HG03558 (cell line): ENCODE data around the gene PTPRD.

Source experiments
- ATAC-seq: cut with Tn5 transposase; IDR thresholded peaks from one replicate; pipeline ENCODE4 v1.9.1; 2021; ENCODE audit warnings: moderate number of reproducible peaks; ENCODE audit not compliant: unreplicated experiment; ENCODE audit errors: extremely low read depth

Gene PTPRD

GRCh38 chr9:8424786-8425410, 2187.9 kb downstream of the PTPRD start:
- ATAC-seq: no peak

DNA sequence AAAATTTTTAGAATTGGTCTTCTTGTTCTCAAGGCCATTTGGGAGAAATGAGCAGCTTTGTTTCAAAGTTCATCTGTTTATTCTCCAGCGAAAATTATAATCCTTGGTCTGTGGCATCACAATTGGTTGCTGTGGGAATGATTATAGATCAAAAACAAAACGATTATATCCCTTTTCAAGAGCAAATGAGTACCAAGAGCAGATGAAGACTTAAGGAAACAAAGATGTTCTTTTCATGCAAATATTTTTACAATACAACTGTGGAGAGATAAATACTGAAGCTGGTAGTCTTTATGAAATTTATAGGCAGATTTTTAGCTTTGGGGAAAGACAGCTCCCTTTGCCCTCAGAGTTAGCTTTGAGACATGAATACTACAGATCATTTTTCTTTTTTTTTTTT, 2192.4 kb downstream of the PTPRD start:
- ATAC-seq: no peak

GRCh38 chr9:8419596-8420275, 2193.1 kb downstream of the PTPRD start:
- ATAC-seq: no peak

DNA sequence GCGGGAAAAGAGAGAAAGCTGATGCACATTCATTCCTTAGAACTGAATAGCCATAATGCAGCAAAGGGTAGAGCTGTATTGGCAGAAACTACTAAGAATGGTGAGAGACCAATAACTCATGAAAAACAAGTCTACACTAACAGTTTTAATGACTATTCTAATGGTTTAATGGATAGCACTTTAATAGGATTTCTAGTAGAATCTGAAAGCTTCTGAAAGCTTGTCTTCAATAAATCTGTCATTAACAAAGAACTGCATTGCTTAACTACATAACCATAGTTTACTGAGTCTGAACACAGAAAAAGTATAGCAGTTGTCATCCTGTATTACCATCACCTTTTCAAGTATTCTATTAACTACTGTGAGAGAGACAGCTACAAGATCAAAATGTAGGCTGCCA, 2195.5 kb downstream of the PTPRD start:
- no peak for ATAC-seq

GRCh38 chr9:8412327-8412726, 2200.5 kb downstream of the PTPRD start:
- ATAC-seq: no peak

DNA sequence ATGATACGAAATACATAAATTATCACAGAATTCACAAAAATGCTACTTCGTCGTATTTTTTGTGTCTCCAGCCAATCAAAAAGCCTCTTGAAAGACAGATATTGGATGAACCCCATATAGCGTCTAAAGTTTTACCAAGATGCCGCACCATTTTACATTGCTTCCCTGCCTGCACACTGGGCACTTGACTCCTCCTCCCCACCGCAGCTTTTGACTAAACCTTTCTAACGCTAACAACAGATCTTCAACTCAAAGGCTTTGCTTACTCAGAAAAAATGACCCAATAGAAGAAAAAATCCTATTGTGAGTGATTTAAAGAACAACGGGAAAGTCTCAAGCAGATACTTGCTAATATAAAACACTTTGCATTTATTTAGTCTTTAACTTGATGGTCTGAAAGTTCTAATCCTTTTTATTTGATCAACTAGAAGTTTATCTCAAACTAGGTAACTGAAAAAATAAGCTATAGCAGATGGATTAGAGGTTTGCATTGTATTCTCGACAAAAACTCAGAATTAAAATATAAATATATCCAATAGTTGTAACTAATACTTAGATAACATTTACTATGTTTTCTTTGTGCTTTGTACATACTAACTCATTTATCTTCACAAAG, 2204.1 kb downstream of the PTPRD start:
- ATAC-seq: no peak

GRCh38 chr9:8401961-8402705, 2210.7 kb downstream of the PTPRD start:
- no peak for ATAC-seq

DNA sequence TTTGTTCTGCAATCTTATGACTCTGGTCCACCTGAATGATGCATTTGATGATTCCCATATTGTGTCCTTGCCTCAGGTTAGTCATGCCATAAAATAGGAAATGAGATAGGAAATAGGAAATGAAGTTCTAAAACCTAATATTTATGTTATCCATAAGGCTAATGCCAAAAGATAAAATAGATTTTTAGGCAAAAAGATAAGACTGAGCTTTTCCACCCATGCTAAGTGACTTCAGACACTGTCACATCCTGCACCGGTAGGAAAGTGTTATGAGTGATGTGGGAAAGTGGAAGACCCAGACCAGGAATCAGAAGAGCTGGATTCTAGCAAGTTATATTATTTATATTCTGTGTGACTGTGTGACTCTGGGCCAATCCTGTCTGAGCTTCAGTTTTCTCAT, 2212.4 kb downstream of the PTPRD start:
- ATAC-seq: no peak

DNA sequence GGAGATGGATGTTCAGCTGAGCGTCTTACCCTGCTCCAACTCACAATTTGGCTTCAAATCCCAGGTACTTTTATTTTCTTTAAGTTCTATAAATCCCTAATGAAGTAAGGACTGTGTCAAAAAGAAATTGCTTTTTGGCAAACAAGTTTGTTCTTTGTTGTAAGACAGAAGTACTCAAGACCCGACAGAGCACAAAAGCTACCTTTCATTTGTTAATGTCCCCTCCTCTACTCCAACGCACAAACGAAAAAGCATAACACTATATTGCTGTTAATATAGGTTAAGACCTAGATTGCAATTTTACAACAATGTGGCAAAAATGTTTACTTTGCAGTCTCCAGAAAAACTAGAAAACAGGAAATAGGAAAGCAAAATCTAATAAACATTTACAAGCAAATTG, 2217.8 kb downstream of the PTPRD start:
- no peak for ATAC-seq

DNA sequence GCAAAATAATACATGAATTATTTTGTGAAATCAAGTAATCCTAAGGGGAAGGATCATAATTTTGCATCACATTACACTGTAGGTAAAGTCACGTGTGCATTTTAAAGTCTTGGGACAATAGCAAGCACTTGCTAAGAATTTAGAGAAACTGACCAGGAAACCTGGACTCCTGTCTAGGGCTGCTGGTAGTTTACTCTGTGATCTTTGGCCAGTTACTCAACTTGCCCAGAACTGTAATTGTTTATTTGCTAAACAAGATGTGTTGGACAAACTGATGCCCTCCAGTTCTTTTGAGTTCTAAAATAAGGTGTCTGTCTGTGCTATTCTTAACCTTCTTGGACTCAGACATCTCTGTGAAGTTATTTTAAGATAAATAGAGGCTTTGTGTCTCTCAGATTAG, 2218.5 kb downstream of the PTPRD start:
- ATAC-seq: no peak

DNA sequence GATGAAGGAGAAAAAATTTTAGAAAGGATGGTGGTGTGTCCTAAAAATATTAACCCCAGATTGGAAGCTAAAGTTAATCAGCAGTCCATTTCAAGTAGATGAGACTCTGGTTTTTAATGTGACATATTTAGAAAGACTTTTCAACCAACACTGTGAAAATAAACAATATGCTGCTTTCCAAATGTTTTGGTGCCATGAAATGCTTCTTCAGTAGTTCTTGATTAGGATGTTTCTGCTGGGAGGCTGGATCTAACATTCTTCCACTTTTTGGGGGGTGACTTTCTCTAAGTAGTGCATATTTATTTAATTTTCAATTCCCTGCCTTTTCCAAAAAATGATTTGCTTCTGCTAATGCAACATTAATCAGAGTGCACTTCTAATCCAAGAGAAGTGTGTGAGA, 2219.9 kb downstream of the PTPRD start:
- no peak for ATAC-seq

DNA sequence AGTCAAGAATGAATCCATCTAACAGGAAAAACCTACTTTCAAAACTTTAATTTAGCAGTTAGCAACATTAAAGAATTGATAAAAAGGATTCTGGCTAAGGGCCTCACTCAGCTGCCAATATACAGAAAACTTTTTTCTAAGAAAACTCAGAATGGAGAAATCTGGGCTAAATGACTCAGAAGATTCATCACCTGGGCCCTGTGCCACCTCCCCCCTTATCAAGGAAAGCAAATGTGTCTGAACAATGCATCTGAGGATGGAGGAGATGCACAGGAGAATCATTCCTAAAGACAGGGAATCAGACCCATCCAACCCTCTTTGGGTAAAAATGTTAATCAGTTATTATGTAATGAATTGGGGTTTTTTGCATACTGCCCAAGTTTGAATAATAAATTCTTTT, 2221.2 kb downstream of the PTPRD start:
- ATAC-seq: no peak

- ATAC-seq: no peak
Measured at GRCh38 chr9:8391132-8391531, 2221.7 kb downstream of the PTPRD start.

GRCh38 chr9:8390571-8390970, 2222.2 kb downstream of the PTPRD start:
- ATAC-seq: no peak

GRCh38 chr9:8389531-8389930, 2223.3 kb downstream of the PTPRD start:
- ATAC-seq: no peak

DNA sequence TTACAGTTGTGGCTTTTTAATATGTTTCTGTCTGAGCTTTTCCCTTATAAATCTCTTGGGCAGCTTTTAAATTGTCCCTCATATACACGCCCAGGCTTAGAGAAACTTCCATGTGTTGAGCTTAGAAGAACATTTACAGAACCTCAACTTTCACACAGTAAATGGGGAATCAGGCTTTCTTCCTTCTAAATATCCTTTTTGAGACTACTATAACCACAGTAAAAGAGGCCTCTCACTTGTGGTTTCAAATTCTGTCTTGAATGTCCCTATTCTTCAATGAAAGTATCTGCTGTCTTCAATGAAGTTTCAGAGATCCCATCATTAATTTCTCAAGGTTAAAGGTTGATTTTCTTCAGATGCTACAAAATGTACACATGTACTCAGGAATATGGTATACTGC, 2224.7 kb downstream of the PTPRD start:
- no peak for ATAC-seq

GRCh38 chr9:8384091-8384490, 2228.7 kb downstream of the PTPRD start:
- ATAC-seq: no peak

DNA sequence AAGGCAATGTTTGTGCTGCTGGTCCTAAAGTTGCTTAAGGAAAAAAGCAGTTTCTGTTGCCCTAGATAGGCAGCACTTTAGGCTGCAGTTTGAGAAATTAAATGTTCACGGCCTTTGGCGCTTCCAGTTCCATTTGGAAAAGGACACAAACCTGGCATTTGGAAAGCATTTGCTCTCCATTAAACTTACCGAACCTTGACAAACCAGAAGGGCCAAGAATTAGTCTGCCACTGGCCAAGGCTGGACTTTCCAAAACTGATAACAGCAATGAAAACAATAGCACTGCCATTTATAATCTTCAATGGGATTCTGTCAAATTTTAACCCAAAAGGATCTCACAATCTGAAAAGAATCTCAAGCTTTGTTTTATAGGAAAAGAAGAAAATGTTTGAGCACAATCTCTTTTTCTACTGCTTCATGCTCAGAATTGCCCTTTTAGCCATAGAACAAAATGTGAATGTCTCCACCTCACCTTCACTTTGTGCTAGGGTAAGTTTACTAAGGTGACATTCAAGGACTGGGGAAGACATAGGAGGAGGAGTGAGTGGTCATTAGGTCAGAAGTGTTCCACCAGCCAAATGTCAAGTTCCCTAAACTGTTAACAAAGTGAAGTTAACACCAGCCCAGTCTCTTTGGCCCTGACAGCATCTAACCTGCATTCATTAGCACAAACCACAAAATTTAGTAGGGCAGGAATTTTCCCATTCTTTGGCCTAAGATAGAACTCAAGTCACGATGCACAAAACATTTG, 2229.8 kb downstream of the PTPRD start:
- no peak for ATAC-seq

- no peak for ATAC-seq
Measured at GRCh38 chr9:8382266-8382665, 2230.5 kb downstream of the PTPRD start.

GRCh38 chr9:8381601-8382000, 2231.2 kb downstream of the PTPRD start:
- ATAC-seq: no peak
